GM10266 (cell line): Measurements from ENCODE around the gene CCR9.

Source experiments
- DNase-seq: peaks from one replicate; pipeline ENCODE4 v3.0.0; 2012; ENCODE audit errors: extremely low spot score
- TF ChIP-seq, protein P1 (sequence below): IDR thresholded peaks from 2 replicates; pipeline ENCODE4 v1.5.1; 2012; ENCODE audit warnings: mild to moderate bottlenecking, low read depth; ENCODE audit not compliant: control insufficient read depth, insufficient read depth; ENCODE audit errors: missing control alignments

CCR9 gene

DNA sequence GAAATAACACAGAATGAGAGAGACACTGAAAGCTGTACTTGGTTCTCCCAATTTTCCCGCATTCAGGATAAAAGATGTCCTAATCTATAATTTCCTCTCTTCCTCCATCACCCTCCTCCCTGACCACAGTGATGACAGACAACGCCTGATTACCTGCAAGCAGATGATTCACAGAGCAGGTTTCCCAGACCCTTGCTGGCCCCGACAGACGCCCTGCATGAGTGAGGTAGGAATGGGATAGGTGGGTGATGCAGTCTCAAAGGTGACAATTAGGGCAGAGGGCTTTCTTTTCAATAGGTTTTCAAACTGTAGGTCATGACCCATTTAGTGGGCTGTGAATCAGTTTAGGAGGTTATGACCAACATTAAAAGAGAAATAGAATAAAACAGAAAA is 51.7 kb downstream of the CCR9 start:
- TF ChIP-seq, protein P1, sequence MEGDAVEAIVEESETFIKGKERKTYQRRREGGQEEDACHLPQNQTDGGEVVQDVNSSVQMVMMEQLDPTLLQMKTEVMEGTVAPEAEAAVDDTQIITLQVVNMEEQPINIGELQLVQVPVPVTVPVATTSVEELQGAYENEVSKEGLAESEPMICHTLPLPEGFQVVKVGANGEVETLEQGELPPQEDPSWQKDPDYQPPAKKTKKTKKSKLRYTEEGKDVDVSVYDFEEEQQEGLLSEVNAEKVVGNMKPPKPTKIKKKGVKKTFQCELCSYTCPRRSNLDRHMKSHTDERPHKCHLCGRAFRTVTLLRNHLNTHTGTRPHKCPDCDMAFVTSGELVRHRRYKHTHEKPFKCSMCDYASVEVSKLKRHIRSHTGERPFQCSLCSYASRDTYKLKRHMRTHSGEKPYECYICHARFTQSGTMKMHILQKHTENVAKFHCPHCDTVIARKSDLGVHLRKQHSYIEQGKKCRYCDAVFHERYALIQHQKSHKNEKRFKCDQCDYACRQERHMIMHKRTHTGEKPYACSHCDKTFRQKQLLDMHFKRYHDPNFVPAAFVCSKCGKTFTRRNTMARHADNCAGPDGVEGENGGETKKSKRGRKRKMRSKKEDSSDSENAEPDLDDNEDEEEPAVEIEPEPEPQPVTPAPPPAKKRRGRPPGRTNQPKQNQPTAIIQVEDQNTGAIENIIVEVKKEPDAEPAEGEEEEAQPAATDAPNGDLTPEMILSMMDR, result no peak
- no peak for DNase-seq

DNA sequence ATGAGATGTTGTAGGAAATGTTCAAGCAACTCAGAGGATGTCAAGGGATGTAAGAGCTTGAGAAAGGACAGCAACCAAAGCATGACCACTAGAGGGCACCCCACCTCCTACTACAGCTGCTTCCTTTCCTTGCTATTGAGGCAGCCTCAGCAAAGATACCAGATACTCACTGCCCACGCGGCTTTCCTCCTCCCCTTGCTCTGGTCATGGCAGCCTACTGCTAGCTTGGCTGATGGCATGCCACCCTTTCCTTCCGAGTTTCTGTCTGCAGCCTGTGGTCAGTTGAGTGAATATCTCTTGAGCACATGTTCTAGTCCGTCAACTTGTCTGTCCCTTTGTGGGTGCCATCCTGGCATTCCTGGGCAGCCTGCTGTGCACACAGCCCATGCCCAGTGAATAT is 52.5 kb downstream of the CCR9 start:
- DNase-seq, result peak; percentile 69
- TF ChIP-seq, protein P1, result peak; percentile 91

DNA sequence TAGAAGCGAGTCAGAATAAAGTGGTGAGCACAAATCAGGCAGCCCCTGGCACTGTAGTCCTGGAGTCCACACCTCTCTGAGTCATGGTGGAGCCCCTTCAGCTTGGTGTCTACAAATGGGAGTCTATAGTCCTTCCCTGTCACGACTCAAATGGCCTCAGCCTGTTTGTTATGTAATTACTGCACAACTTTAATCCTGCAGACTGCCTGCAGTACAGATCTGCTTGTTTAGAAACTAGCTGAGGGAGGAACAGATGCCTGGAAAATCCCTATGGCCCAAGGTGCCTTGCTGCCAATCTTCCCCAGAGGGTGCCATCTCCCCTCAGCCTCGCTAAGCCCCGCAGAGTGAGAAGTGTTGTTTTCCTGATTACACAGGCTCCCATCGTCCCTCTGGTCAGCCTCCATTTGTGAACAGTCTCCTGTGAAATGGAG is 53.0 kb downstream of the CCR9 start:
- TF ChIP-seq, protein P1, result no peak

DNA sequence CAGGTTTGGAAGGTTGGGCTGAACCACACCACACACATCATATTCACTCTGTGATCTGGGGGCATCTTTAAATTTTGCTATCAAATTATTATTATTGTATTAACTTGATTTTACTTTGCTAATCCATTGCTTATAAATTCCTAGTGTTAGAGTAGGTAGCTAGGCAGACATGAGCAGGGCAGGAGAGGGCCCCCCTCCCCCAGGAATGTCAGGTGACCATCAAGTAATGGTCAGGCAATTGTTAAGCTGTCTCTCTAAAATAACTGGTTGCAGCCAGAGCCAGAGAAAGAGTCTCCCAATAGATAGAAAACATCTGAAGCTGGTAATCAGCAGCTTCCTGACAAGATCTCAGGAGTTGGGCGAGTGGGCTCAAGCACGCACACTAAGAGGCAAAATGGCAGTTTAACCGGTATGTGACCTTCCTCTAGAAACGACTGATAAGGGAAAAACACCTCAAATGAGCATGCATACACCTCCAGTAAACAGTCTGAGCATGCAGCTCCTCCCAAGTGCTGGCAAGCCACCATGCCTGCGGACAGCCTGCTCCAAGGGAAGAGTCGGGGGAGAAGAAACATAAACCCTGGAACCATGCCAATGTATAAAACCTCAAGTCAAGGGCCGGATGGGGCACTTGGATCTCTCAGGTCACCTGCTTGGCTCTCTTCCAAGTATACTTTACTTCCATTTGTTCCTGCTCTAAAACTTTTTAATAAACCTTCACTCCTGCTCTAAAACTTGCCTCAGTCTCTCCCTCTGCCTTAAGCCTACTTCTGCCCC is 53.8 kb downstream of the CCR9 start:
- no peak for DNase-seq
- TF ChIP-seq, protein P1, result no peak

More for the DNA sequence above, 53.0 kb downstream of the CCR9 start:
- DNase-seq, result no peak

DNA sequence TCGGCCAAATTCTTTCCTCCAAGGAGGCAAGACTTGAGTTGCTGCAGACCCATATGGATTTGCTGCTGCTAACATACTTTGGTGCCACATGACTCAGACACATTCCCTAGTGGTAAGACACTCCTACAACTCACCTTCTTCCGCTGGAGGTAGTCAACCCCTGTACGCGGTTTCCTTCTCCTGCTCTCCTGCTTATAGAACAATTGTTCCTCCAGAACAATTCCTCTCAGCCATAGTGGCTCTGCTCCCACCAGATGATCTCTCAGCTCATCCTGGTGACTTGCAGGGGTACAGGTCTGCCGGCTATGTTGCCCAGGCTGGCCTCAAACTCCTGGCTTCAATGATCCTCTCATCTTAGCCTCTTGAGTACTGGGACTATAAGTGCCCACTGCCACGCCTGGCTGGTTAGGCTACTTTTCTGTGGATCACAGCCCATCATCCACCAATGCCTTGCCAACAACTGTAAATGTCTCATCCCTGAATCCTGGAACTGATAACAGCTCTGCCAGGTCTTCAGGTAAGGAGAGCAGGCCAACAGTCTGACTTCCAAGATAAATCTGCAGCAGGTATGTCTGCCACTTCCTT is 54.5 kb downstream of the CCR9 start:
- TF ChIP-seq, protein P1, result no peak
- no peak for DNase-seq

DNA sequence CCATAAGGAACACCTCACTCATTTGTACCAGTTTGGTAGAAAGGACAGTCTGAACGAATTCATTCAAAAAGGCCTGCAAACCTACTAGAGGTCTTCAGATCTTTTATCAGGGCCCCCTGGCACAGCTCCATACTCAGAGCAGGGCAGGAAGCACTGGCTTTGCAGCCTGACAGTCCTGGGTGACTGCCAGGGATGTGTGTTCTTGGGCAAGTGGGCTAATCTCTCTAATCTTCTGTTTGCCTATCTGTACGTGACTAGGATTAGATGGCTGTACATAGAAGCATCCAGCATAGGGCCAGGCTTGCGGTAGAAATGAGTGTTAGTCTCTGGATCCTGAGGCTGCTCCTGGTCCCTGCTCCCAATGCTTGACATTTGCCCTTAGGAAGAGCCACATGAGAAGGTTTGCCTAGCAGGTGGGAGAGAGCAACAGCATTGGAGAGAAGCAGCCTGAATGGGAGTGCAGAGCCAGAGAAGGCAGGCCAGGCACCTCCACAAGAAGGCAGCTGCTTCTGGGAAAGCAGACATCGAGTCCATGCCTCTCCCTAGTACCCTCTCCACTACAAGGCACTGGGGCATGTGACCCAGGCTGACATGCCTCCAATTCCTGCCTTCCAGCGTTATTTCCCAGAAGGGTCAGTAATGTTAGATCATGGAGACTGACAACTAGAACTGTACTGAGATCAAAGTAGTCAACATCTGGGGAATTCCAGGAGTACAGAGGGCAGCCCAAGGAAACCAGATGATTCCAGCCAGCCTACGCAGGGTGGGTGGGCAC is 55.9 kb downstream of the CCR9 start:
- no peak for DNase-seq
- TF ChIP-seq, protein P1, result no peak
